ENCODE data around the gene CAMTA1. TPM values are rescaled to one million over a fixed set of nuclear protein-coding genes. Genes with fewer than 3 reads are reported as not detected.
"Not testable (repeated sequence)": the region's sequence is repeated elsewhere in the genome, so short reads cannot be mapped to it uniquely, and the experiment has no call there.

CAMTA1 gene
- total RNA-seq, 2 experiments from 2014 or later, result 43.3 to 46.0 TPM

DNA sequence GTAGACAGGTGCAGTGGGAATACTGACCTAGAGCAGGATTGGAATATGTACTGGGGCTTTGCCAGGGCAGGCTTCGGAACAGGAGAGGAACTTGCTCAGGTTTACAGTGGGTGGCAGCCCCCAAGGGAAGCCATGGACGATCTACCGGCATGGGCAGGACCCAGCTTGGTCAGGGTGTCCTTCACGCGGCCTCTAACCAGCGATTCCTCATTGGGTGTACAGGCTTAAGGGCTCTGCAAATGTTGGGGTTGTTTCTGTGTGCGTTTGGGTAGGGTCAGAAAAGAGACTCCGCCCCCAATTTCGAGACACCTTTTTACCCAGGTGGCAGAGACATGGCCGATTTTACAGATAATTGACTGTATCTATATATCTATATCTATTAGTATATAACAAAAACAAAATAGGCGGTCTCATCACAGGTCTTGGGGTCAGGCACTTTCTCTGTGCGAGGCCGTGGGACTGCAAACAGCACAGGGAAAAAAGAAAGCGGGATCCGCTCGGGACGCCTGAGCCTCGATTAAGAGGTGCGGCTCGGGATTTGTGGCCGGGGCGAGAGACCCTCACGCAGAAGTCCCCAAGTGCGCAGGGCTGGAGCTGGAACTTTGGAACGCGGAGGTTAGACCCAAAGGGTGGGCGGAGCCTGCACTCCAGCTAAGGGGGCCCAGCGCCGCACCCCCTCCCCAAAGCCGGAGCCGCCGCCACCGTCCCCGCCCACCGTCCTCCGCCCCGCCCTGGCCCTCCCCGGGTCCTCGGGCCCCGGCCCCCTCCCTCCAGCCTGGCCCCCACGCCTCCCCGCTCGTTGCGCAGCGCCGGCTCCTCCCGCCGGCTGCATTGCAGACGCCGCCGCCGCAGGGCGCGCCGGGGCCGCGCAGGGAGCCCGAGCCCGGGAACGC, 918.3 kb downstream of the CAMTA1 start:
- H3K27ac Mint-ChIP-seq, result no peak overlapping the region
- POLR2A ChIA-PET, result interaction anchor here (0.6 to 0.7 kb wide), 2 partner anchors 258 to 625 kb away, joined by 3 to 4 read pairs; partner anchors contain the start of gene PARK7
- ATAC-seq, result no peak

DNA sequence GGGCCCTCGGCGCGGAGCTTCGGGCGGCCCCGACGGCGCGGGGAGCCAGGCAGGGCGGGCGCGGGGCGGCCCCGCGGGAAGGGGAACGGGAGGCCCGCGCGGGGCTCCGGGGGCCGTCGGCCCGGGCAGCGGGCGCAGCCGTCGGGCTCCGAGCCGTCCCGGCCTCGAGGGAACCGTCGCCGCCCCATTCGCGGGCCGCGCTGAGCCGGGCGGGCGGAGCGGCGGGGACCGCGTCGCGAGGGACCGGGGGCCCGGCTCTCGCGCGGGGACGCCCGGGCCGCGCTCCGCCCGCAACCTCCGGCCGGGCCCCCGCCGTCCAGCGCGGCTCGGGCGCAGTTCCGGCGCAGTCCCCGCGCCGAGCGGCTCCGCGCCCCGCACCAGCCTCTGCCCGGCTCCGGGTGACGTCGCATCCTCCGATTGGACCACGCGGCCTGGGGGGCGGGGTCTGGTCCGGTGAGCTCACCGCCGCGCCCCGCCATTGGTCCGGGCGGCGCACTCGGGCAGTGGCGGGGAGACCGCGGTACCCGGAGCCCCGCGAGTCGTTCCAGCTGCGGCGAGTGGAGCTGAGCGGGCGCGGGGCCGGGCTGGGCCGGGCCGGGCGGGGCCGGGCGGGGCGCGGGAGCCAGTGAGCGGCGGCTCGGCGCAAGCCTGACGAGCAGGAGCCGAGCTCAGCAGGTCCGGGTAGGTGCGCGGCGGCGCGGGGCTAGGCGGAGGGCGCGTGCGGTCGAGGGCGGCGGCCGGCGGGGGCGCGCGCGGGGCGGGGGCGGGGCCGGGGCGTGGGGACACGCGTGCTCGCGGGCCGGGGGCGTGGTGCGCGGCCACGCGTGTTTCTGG, 919.2 kb downstream of the CAMTA1 start:
- Mint-ChIP-seq H3K27ac (no peak overlapping the region), H3K36me3 (ENCODE audit: low read depth) (no peaks in the 10 kb centered on the region), H3K4me3 (no peak overlapping the region), H3K27me3 (ENCODE audit: low read depth) (peaks cover 66% of the 10 kb centered on the region), H3K4me1 (ENCODE audit: low read depth) (peaks cover 11% of the 10 kb centered on the region), H3K9me3 (ENCODE audit: insufficient read depth) (no peaks in the 10 kb centered on the region)
- DNase-seq, result peak; percentile 89
- ATAC-seq, result peak; percentile 97
- ChIA-PET CTCF (interaction anchor here (3.0 kb wide), 1 partner anchor 48 kb away, joined by 15 read pairs; no protein-coding TSS in a partner anchor), POLR2A (interaction anchor here (0.6 to 0.7 kb wide), 2 partner anchors 257 to 625 kb away, joined by 3 to 4 read pairs; partner anchors contain the start of gene PARK7)

More for the DNA sequence above, 918.3 kb downstream of the CAMTA1 start:
- peaks cover 17% of the 10 kb centered on the region for H3K4me1 Mint-ChIP-seq (ENCODE audit: low read depth)
- peaks cover 60% of the 10 kb centered on the region for H3K27me3 Mint-ChIP-seq (ENCODE audit: low read depth)
- CTCF ChIA-PET, result interaction anchor here (1.5 to 3.0 kb wide), 2 partner anchors 35 to 49 kb away, joined by 4 to 15 read pairs; no protein-coding TSS in a partner anchor
- H3K36me3 Mint-ChIP-seq (ENCODE audit: low read depth), result no peaks in the 10 kb centered on the region
- no peaks in the 10 kb centered on the region for H3K9me3 Mint-ChIP-seq (ENCODE audit: insufficient read depth)
- peak overlapping the region; percentile 59 for H3K4me3 Mint-ChIP-seq
- no peak for DNase-seq

DNA sequence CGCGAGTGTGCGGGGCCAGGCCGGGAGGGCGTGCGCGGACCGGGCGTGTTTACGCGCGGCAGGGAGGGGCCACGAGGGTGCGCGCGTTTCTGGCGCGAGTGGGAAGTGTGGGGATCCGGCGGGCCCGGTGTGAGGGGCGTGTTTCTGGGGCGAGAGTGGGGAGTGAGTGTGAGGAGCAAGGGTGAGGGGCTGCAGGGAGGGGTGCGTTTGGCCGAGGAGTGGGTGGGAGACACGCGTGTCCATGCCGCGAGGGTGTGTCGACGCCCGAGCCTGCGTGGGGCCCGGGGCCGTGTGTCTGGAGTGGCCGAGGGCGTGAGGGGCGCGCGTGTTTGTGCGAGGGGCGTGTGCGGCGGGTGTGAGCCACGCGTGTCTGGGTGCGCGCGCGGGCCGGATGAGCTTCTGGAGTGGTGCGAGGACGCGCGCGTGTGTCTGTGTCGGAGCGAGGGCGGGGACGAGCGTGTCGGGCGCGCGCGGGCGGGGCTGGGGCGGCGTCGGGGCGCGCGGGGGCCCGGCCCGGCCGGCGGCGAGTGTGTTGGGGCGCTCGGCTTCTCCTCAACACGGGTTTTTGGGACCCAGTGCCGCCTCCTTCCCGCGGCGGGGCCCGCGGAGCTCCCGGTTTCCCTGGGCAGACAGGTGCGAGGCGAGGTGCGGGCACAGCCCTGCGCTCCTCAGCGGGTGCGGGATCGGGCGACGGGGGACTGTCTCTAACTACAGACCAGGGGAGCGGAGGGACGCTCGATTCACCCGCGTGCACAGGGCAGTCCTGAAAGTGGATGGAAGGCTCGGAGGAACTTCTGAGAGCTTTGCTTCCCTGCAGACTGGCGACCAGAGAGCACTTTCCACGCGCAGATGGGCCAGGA, 920.0 kb downstream of the CAMTA1 start:
- Mint-ChIP-seq H3K4me3 (peak overlapping the region; percentile 59), H3K27me3 (ENCODE audit: low read depth) (peaks cover 67% of the 10 kb centered on the region), H3K9me3 (ENCODE audit: insufficient read depth) (no peaks in the 10 kb centered on the region), H3K36me3 (ENCODE audit: low read depth) (no peaks in the 10 kb centered on the region), H3K4me1 (ENCODE audit: low read depth) (peaks cover 7% of the 10 kb centered on the region), H3K27ac (no peak overlapping the region)
- CTCF ChIA-PET, result interaction anchor here (3.0 kb wide), 1 partner anchor 47 kb away, joined by 15 read pairs; no protein-coding TSS in a partner anchor
- ATAC-seq, result no peak
- POLR2A ChIA-PET, result no interaction called here
- DNase-seq, result peak; percentile 32

DNA sequence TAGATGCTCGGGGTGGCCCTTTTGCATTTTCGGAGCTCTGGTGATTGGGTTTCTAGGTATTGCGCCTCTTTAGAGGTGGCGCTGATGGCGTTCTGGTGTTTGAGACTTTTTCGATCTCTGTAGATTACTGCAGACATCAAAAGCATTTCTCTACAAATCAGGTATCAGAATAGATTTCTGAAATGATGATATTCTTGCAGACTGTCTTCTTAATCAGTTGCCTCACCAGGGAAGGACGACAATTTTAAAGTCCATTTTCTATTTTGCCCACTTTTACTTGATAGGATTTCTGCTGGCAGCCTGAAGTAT, 920.6 kb downstream of the CAMTA1 start:
- POLR2A ChIA-PET, result no interaction called here
- Mint-ChIP-seq H3K4me1 (ENCODE audit: low read depth) (peaks cover 7% of the 10 kb centered on the region), H3K27me3 (ENCODE audit: low read depth) (peaks cover 62% of the 10 kb centered on the region)

DNA sequence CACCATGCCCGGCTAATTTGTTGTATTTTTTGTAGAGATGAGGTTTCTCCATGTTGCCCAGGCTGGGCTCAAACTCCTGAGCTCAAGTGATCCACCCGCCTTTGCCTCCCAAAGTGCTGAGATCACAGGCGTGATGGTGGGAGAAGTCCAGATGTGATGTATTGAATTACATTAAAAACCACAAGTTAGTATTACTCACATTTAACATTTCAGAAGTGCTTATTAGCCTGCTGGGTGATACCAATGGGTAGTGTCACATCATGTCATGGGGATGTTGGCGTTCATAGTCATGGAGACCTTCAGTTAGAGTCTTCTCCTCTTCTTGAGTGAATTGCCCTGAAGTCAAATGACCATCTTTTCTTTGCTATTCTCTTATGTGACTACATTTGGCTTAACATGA, 922.3 kb downstream of the CAMTA1 start:
- H3K4me3 Mint-ChIP-seq, result no peak overlapping the region
- no peaks in the 10 kb centered on the region for H3K36me3 Mint-ChIP-seq (ENCODE audit: low read depth)
- no peak overlapping the region for H3K27ac Mint-ChIP-seq
- H3K27me3 Mint-ChIP-seq (ENCODE audit: low read depth), result peaks cover 52% of the 10 kb centered on the region
- CTCF ChIA-PET, result interaction anchor here (1.1 kb wide), 1 partner anchor 45 kb away, joined by 6 read pairs; no protein-coding TSS in a partner anchor
- peaks cover 7% of the 10 kb centered on the region for H3K4me1 Mint-ChIP-seq (ENCODE audit: low read depth)
- POLR2A ChIA-PET, result no interaction called here
- no peak for DNase-seq
- no peaks in the 10 kb centered on the region for H3K9me3 Mint-ChIP-seq (ENCODE audit: insufficient read depth)
- ATAC-seq, result no peak

More for the DNA sequence above, 920.6 kb downstream of the CAMTA1 start:
- Mint-ChIP-seq H3K9me3 (ENCODE audit: insufficient read depth) (no peaks in the 10 kb centered on the region), H3K4me3 (peak overlapping the region; percentile 47), H3K27ac (no peak overlapping the region), H3K36me3 (ENCODE audit: low read depth) (no peaks in the 10 kb centered on the region)
- ATAC-seq (no peak), DNase-seq (no peak)
- CTCF ChIA-PET, result interaction anchor here (3.0 kb wide), 1 partner anchor 47 kb away, joined by 15 read pairs; no protein-coding TSS in a partner anchor

DNA sequence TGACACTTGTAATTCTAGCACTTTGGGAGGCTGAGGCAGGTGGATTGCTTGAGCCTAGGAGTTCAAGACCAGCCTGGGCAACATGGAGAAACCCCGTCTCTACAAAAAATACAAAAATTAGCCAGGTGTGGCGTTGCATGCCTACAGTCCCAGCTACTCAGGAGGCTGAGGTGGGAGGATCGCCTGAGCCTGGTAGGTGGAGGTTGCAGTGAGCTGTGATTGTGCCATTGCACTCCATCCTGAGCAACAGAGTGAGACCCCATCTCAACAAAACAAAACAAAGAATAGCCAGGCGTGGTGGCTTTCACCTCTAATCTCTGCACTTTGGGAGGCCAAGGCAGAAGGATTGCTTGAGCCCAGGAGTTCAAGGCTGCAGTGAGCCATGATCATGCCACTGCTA, 922.8 kb downstream of the CAMTA1 start:
- DNase-seq; H3K36me3 Mint-ChIP-seq (ENCODE audit: low read depth); H3K4me1 Mint-ChIP-seq (ENCODE audit: low read depth); H3K9me3 Mint-ChIP-seq (ENCODE audit: insufficient read depth); H3K27ac Mint-ChIP-seq; H3K4me3 Mint-ChIP-seq; ATAC-seq: not testable (repeated sequence)
- H3K27me3 Mint-ChIP-seq (ENCODE audit: low read depth), result peaks cover 53% of the 10 kb centered on the region
- ChIA-PET CTCF (interaction anchor here (1.1 to 3.1 kb wide), 3 partner anchors 9 to 45 kb away, joined by 3 to 21 read pairs (median 6); no protein-coding TSS in a partner anchor), POLR2A (interaction anchor here (0.6 kb wide), 1 partner anchor 161 kb away, joined by 3 read pairs; no protein-coding TSS in a partner anchor)

DNA sequence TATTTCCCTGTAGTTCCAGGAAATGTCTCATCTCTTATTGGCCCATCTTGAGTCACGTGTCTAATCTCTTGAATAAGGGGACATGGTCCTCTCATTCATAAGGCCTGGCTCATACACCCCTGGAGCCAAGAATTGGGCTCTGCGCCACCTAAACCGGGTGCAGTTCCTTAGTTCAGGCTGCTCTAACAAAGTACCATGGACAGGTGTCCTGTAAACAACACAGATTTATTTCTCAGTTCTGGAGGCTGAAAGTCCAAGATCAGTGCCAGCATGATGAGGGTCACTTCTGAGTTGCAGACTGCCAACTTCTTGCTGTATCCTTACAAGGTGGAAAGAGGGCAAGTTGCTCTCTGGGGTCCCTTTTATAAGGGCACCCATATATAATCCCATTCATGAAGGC, 925.6 kb downstream of the CAMTA1 start:
- Mint-ChIP-seq H3K9me3 (ENCODE audit: insufficient read depth) (no peaks in the 10 kb centered on the region), H3K4me1 (ENCODE audit: low read depth) (peaks cover 3% of the 10 kb centered on the region), H3K4me3 (no peak overlapping the region), H3K36me3 (ENCODE audit: low read depth) (no peaks in the 10 kb centered on the region), H3K27ac (no peak overlapping the region), H3K27me3 (ENCODE audit: low read depth) (peaks cover 44% of the 10 kb centered on the region)
- POLR2A ChIA-PET, result no interaction called here
- CTCF ChIA-PET, result interaction anchor here (1.3 to 3.1 kb wide), 2 partner anchors 42 to 43 kb away, joined by 3 to 21 read pairs; no protein-coding TSS in a partner anchor
- DNase-seq (no peak), ATAC-seq (no peak)

DNA sequence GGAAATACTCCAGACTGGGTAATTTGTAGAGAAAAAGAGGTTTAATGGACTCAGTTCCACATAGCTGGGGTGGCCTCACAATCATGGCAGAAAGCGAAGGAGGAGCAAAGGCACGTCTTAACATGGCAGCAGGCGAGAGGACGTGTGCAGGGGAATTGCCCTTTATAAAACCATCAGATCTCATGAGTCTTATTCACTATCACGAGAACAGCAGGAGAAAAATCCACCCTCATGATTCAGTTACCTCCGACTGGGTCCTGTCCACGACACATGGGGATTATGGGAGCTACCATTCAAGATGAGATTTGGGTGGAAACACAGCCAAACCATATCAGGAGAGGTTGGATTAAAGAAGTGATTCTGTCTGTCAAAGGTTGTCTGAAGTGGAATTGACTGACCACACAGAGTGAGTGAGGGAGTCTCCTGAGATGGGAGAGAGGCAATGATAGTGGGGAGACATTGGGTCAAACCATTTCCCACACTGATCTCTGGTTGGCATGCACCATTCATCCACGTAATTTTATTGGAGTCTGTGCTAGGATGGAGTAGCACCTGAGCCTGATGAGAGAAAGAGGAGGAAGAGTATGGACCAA, 927.6 kb downstream of the CAMTA1 start:
- no peak overlapping the region for H3K27ac Mint-ChIP-seq
- no peak overlapping the region for H3K4me3 Mint-ChIP-seq
- CTCF ChIA-PET, result no interaction called here
- H3K4me1 Mint-ChIP-seq (ENCODE audit: low read depth), result no peaks in the 10 kb centered on the region
- H3K36me3 Mint-ChIP-seq (ENCODE audit: low read depth), result no peaks in the 10 kb centered on the region
- DNase-seq (no peak), ATAC-seq (no peak)
- H3K9me3 Mint-ChIP-seq (ENCODE audit: insufficient read depth), result no peaks in the 10 kb centered on the region
- POLR2A ChIA-PET, result no interaction called here
- peaks cover 30% of the 10 kb centered on the region for H3K27me3 Mint-ChIP-seq (ENCODE audit: low read depth)

DNA sequence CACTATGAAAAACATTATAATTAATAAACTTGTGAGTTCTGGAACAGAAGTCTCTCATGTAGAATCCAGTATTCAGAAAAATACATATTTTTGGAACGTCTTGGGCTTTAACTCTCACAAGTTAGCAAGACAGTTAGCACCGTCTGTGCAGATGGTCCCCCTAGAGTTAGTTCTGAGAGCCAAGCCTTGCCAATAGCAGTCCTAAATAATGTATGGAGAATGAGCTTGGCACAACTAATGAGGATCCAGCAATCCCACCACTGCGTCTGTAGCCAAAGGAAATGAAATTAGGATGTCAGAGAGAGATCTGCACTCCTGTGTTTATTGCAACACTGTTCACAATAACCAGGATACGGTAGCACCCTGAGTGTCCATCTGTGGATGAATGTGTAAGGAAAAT, 931.3 kb downstream of the CAMTA1 start:
- POLR2A ChIA-PET, result no interaction called here
- Mint-ChIP-seq H3K27ac (no peak overlapping the region), H3K9me3 (ENCODE audit: insufficient read depth) (no peaks in the 10 kb centered on the region), H3K4me1 (ENCODE audit: low read depth) (no peaks in the 10 kb centered on the region), H3K4me3 (no peak overlapping the region), H3K36me3 (ENCODE audit: low read depth) (no peaks in the 10 kb centered on the region), H3K27me3 (ENCODE audit: low read depth) (peaks cover 24% of the 10 kb centered on the region)
- DNase-seq, result no peak
- CTCF ChIA-PET, result interaction anchor here (1.1 to 1.2 kb wide), 2 partner anchors 8 to 37 kb away, joined by 3 to 6 read pairs; no protein-coding TSS in a partner anchor
- no peak for ATAC-seq

DNA sequence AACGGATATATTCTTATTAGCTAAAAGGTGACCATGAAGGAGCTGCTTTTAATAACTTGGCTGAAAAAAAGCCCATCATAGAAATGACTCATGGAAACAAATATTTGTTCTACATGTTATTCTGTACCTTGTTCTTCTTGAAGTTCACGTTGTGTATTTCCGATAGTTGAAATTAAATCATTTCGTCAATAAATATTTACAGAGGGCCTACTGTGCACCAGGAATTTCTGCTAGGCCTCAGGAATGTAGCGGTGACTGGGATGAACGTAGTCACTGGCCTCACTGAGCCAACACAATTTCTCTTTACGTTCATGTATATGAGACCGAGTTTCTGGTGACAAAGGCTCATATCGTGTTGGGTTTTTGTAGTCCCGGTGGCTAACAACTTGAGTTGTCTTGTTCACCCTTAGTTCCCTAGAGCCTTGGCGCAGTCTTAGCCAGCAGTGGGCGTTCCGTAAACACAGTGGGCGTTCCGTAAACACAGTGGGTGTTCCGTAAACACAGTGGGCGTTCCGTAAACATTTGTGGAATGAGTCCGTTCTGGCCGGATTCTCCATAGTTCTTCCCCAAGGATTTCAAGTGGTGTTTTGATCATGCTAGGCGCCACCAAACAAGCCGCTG, 932.6 kb downstream of the CAMTA1 start:
- Mint-ChIP-seq H3K4me1 (ENCODE audit: low read depth) (no peaks in the 10 kb centered on the region), H3K36me3 (ENCODE audit: low read depth) (no peaks in the 10 kb centered on the region), H3K27ac (no peak overlapping the region), H3K4me3 (no peak overlapping the region), H3K27me3 (ENCODE audit: low read depth) (peaks cover 19% of the 10 kb centered on the region), H3K9me3 (ENCODE audit: insufficient read depth) (no peaks in the 10 kb centered on the region)
- DNase-seq, result no peak
- no peak for ATAC-seq
- CTCF ChIA-PET, result interaction anchor here (1.1 to 1.2 kb wide), 2 partner anchors 9 to 35 kb away, joined by 3 to 6 read pairs; no protein-coding TSS in a partner anchor
- POLR2A ChIA-PET, result no interaction called here
